ENCODE data around the gene RPL26.
"Not testable (repeated sequence)": the region's sequence is repeated elsewhere in the genome, so short reads cannot be mapped to it uniquely, and the experiment has no call there.

Gene RPL26

GRCh38 chr17:8393470-8394231 is 10.7 kb upstream of the RPL26 start:
- DNase-seq, result peak; percentile 63 to 64

GRCh38 chr17:8392674-8393469 is 9.9 kb upstream of the RPL26 start:
- no peak for DNase-seq

GRCh38 chr17:8392274-8392673 is 9.3 kb upstream of the RPL26 start:
- no peak for DNase-seq

GRCh38 chr17:8391711-8392110 is 8.7 kb upstream of the RPL26 start:
- no peak for DNase-seq

- peak; percentile 48 to 54 for DNase-seq
Observed at GRCh38 chr17:8387914-8388651, 5.1 kb upstream of the RPL26 start.

- DNase-seq, result no peak
Observed at GRCh38 chr17:8386841-8387240, 3.8 kb upstream of the RPL26 start.

- no peak for DNase-seq
Observed at GRCh38 chr17:8384801-8385378, 1.9 kb upstream of the RPL26 start.

GRCh38 chr17:8382880-8383142 is 182 bp downstream of the RPL26 start:
- DNase-seq, result no peak

- DNase-seq, result peak in 1 of 2 donors; percentile 17
Observed at GRCh38 chr17:8382052-8382879, 727 bp downstream of the RPL26 start.

- no peak for DNase-seq
Observed at GRCh38 chr17:8380049-8380448, 2.9 kb downstream of the RPL26 start.

- DNase-seq, result not testable (repeated sequence)
Observed at GRCh38 chr17:8378117-8378516, 4.9 kb downstream of the RPL26 start.

GRCh38 chr17:8377422-8377821 is 5.6 kb downstream of the RPL26 start:
- no peak for DNase-seq

GRCh38 chr17:8376271-8377067 is 6.5 kb downstream of the RPL26 start, which contains the start of gene KRABD2:
TSS of gene KRABD2 (minus strand) at chr17:8376704.
- peak; percentile 89 to 90 for DNase-seq

GRCh38 chr17:8375738-8376259 is 7.2 kb downstream of the RPL26 start:
- DNase-seq, result no peak

GRCh38 chr17:8373856-8374255 is 9.1 kb downstream of the RPL26 start:
- not testable (repeated sequence) for DNase-seq

- no peak for DNase-seq
Observed at GRCh38 chr17:8372422-8372821, 10.6 kb downstream of the RPL26 start.

- no peak for DNase-seq
Observed at GRCh38 chr17:8371786-8372185, 11.2 kb downstream of the RPL26 start.

GRCh38 chr17:8369944-8370343 is 13.0 kb downstream of the RPL26 start:
- DNase-seq, result no peak

GRCh38 chr17:8368193-8368592 is 14.8 kb downstream of the RPL26 start:
- no peak for DNase-seq

GRCh38 chr17:8366231-8366630 is 16.8 kb downstream of the RPL26 start:
- no peak for DNase-seq

GRCh38 chr17:8365143-8365542 is 17.9 kb downstream of the RPL26 start:
- DNase-seq, result no peak
